Measurements from ENCODE around the gene OR6B2. TPM values are rescaled to one million over a fixed set of nuclear protein-coding genes. Genes with fewer than 3 reads are reported as not detected.

OR6B2 gene
- polyA plus RNA-seq, 1 donor from 2014 or later, result not detected

DNA sequence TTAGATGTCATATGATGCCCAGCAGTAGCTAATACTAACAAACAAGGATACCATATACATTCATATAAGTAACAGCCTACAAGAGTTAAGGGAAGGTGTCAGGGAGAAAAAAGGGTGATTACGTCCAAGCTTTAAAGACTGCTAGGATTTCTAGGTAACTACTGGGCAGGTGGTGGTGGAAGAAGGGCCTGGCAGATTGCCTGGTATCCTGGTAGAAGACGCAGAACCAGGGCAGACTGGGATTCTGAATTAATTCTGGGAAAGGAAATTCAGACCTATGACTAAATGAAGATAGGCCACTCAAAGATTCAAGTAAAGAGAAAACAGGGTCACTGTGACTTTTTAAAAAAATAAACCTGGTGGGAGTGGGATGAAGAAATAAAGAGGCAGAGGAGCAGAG lies 36.9 kb downstream of the OR6B2 start:
- no peak overlapping the region for H3K4me3 ChIP-seq (ENCODE audit: low read length)
- no peak overlapping the region for H2AFZ ChIP-seq (ENCODE audit: low read depth, low read length)
- no peak overlapping the region for H3K4me2 ChIP-seq (ENCODE audit: low read length)
- H3K9me2 ChIP-seq (ENCODE audit: insufficient read depth, low read length), result no peaks in the 10 kb centered on the region
- no peaks in the 10 kb centered on the region for H3F3A ChIP-seq (ENCODE audit: insufficient read depth, low read length, poor library complexity, severe bottlenecking)
- no peak overlapping the region for H3K27ac ChIP-seq (ENCODE audit: low read length)
- H3K27me3 ChIP-seq (ENCODE audit: insufficient read depth, low read depth, low read length), result no peaks in the 10 kb centered on the region
- TF ChIP-seq EZH2 (IDR thresholded peaks at IDR 0.05; ENCODE audit: borderline replicate concordance, insufficient read depth, low read length, poor library complexity, severe bottlenecking) (no peak), POLR2AphosphoS5 (IDR thresholded peaks at IDR 0.05) (no peak), TAF1 (IDR thresholded peaks at IDR 0.05; ENCODE audit: low read depth) (no peak), SMC3 (conservative IDR thresholded peaks at IDR 0.05; ENCODE audit: poor library complexity) (no peak), MXI1 (conservative IDR thresholded peaks at IDR 0.05; ENCODE audit: poor library complexity, severe bottlenecking) (no peak), RAD21 (conservative IDR thresholded peaks at IDR 0.05) (no peak), EP300 (conservative IDR thresholded peaks at IDR 0.05; ENCODE audit: poor library complexity, severe bottlenecking) (no peak)
- TF ChIP-seq, protein P1, sequence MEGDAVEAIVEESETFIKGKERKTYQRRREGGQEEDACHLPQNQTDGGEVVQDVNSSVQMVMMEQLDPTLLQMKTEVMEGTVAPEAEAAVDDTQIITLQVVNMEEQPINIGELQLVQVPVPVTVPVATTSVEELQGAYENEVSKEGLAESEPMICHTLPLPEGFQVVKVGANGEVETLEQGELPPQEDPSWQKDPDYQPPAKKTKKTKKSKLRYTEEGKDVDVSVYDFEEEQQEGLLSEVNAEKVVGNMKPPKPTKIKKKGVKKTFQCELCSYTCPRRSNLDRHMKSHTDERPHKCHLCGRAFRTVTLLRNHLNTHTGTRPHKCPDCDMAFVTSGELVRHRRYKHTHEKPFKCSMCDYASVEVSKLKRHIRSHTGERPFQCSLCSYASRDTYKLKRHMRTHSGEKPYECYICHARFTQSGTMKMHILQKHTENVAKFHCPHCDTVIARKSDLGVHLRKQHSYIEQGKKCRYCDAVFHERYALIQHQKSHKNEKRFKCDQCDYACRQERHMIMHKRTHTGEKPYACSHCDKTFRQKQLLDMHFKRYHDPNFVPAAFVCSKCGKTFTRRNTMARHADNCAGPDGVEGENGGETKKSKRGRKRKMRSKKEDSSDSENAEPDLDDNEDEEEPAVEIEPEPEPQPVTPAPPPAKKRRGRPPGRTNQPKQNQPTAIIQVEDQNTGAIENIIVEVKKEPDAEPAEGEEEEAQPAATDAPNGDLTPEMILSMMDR (IDR thresholded peaks at IDR 0.05; ENCODE audit: poor library complexity, severe bottlenecking), result no peak
- TF ChIP-seq, protein P2, sequence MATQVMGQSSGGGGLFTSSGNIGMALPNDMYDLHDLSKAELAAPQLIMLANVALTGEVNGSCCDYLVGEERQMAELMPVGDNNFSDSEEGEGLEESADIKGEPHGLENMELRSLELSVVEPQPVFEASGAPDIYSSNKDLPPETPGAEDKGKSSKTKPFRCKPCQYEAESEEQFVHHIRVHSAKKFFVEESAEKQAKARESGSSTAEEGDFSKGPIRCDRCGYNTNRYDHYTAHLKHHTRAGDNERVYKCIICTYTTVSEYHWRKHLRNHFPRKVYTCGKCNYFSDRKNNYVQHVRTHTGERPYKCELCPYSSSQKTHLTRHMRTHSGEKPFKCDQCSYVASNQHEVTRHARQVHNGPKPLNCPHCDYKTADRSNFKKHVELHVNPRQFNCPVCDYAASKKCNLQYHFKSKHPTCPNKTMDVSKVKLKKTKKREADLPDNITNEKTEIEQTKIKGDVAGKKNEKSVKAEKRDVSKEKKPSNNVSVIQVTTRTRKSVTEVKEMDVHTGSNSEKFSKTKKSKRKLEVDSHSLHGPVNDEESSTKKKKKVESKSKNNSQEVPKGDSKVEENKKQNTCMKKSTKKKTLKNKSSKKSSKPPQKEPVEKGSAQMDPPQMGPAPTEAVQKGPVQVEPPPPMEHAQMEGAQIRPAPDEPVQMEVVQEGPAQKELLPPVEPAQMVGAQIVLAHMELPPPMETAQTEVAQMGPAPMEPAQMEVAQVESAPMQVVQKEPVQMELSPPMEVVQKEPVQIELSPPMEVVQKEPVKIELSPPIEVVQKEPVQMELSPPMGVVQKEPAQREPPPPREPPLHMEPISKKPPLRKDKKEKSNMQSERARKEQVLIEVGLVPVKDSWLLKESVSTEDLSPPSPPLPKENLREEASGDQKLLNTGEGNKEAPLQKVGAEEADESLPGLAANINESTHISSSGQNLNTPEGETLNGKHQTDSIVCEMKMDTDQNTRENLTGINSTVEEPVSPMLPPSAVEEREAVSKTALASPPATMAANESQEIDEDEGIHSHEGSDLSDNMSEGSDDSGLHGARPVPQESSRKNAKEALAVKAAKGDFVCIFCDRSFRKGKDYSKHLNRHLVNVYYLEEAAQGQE (IDR thresholded peaks at IDR 0.05; ENCODE audit: borderline replicate concordance), result no peak
- H4K20me1 ChIP-seq (ENCODE audit: insufficient read depth), result no peaks in the 10 kb centered on the region
- H3K9me3 ChIP-seq (ENCODE audit: low read length), result no peaks in the 10 kb centered on the region
- no peaks in the 10 kb centered on the region for H3K79me2 ChIP-seq (replicated peaks; ENCODE audit: insufficient read depth, low read length)
- H3K36me3 ChIP-seq (ENCODE audit: insufficient read depth, low read length), result no peaks in the 10 kb centered on the region
- no peak overlapping the region for H3K9ac ChIP-seq (ENCODE audit: low read length)

DNA sequence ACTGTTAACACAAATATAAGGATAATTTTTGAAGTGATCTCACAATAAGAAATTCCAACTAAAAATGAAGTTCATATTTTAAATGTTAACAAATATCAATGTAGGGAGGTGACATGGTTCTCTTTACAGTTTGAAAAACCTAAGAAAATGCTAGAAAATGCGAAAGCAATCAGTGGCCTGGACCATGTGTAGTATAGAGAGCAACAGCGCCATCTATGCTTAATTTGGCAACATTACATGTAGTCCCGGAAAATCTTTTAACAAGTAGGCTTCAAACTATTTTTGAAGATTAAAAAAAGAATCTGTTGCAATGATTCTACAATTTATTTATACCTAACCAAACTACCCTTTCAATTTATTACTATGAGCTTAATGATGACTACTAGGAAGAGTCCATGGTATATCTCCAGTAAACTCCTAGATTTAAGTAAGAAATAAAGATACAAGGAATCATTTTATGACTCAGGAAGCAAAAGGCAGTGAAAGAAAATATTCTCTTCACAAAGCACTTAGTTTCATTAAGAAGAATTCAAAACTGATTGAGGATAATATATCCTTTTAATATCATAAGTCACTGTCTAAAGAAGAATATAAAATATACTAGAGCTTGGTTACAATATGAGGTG lies 38.4 kb downstream of the OR6B2 start:
- H3K9ac ChIP-seq (ENCODE audit: low read length), result no peak overlapping the region

More for the DNA sequence above, 38.4 kb downstream of the OR6B2 start:
- H4K20me1 ChIP-seq (ENCODE audit: insufficient read depth), result no peaks in the 10 kb centered on the region
- no peak overlapping the region for H3K27ac ChIP-seq (ENCODE audit: low read length)
- no peaks in the 10 kb centered on the region for H3K9me2 ChIP-seq (ENCODE audit: insufficient read depth, low read length)
- no peak overlapping the region for H3K4me3 ChIP-seq (ENCODE audit: low read length)
- no peak overlapping the region for H2AFZ ChIP-seq (ENCODE audit: low read depth, low read length)
- no peak overlapping the region for H3K4me2 ChIP-seq (ENCODE audit: low read length)
- TF ChIP-seq SMC3 (conservative IDR thresholded peaks at IDR 0.05; ENCODE audit: poor library complexity) (peak; percentile 86), TAF1 (IDR thresholded peaks at IDR 0.05; ENCODE audit: low read depth) (no peak), RAD21 (conservative IDR thresholded peaks at IDR 0.05) (peak; percentile 92)
- TF ChIP-seq, protein P1 (IDR thresholded peaks at IDR 0.05; ENCODE audit: poor library complexity, severe bottlenecking), result peak; percentile 92
- H3K36me3 ChIP-seq (ENCODE audit: insufficient read depth, low read length), result peaks cover 7% of the 10 kb centered on the region
- H3K27me3 ChIP-seq (ENCODE audit: insufficient read depth, low read depth, low read length), result no peaks in the 10 kb centered on the region
- H3K9me3 ChIP-seq (ENCODE audit: low read length), result no peaks in the 10 kb centered on the region
- H3F3A ChIP-seq (ENCODE audit: insufficient read depth, low read length, poor library complexity, severe bottlenecking), result no peaks in the 10 kb centered on the region
- no peaks in the 10 kb centered on the region for H3K79me2 ChIP-seq (replicated peaks; ENCODE audit: insufficient read depth, low read length)

Measured in neural cell (in vitro differentiated cells).